ENCODE data around the gene TMBIM4.

GRCh38 chr12:66199141-66199540, 29.3 kb upstream of the TMBIM4 start:
- TF ChIP-seq RAD21 (IDR thresholded peaks at IDR 0.05; ENCODE audit: low read depth) (no peak), CTCF (IDR thresholded peaks at IDR 0.05 in 2 of 3, conservative IDR thresholded peaks at IDR 0.05 in 1 of 3; ENCODE audit: borderline replicate concordance in 1 of 3, insufficient read depth in 1 of 3, low read depth in 2 of 3, low read length in 2 of 3) (no peak), POLR2A (IDR thresholded peaks at IDR 0.05; ENCODE audit: borderline replicate concordance, extremely low read depth, insufficient read depth, insufficient read length) (no peak), ZBTB33 (IDR thresholded peaks at IDR 0.05; ENCODE audit: extremely low read depth, insufficient replicate concordance, low read length) (no peak), POLR2AphosphoS5 (IDR thresholded peaks at IDR 0.05; ENCODE audit: low read depth, low read length) (no peak), EZH2phosphoT487 (IDR thresholded peaks at IDR 0.05; ENCODE audit: borderline replicate concordance) (no peak), YY1 (IDR thresholded peaks at IDR 0.05; ENCODE audit: extremely low read depth, insufficient replicate concordance, low read depth, low read length) (no peak), ZNF274 (IDR thresholded peaks at IDR 0.05; ENCODE audit: low read depth, low read length) (no peak), SIN3A (IDR thresholded peaks at IDR 0.05; ENCODE audit: low read depth) (no peak), EZH2 (IDR thresholded peaks at IDR 0.05) (no peak)
- TF ChIP-seq, protein P1, sequence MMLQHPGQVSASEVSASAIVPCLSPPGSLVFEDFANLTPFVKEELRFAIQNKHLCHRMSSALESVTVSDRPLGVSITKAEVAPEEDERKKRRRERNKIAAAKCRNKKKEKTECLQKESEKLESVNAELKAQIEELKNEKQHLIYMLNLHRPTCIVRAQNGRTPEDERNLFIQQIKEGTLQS (IDR thresholded peaks at IDR 0.05) = no peak
